ENCODE results near the gene CSPG4.

DNA sequence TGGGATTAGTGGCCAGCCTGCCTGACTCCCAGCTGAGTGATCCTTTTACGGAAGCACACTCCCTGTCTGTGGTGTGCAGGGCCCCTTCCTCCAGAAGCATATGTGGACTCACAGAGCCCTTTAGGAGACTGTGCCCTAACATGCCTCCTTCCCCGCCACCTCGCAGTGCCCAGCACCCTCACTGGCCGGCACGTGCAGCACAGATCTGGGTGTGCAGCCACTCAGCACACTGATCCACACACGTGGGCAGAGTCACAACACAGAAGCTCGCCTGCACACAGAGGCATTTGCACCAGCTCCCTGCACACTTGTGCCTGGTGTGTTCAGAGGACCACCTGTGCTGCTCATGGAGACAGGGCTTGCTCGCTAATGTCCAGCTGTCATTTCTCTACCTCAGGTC, 23.6 kb upstream of the CSPG4 start:
- TF ChIP-seq, protein P1, sequence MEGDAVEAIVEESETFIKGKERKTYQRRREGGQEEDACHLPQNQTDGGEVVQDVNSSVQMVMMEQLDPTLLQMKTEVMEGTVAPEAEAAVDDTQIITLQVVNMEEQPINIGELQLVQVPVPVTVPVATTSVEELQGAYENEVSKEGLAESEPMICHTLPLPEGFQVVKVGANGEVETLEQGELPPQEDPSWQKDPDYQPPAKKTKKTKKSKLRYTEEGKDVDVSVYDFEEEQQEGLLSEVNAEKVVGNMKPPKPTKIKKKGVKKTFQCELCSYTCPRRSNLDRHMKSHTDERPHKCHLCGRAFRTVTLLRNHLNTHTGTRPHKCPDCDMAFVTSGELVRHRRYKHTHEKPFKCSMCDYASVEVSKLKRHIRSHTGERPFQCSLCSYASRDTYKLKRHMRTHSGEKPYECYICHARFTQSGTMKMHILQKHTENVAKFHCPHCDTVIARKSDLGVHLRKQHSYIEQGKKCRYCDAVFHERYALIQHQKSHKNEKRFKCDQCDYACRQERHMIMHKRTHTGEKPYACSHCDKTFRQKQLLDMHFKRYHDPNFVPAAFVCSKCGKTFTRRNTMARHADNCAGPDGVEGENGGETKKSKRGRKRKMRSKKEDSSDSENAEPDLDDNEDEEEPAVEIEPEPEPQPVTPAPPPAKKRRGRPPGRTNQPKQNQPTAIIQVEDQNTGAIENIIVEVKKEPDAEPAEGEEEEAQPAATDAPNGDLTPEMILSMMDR (IDR thresholded peaks at IDR 0.05), result no peak
- no peak for TF ChIP-seq EZH2 (IDR thresholded peaks at IDR 0.05; ENCODE audit: borderline replicate concordance, insufficient read depth, low read depth, low read length, poor library complexity, severe bottlenecking)
